Ramos (cell line): ENCODE measurements around the gene FOXO1.

Source experiments
- in situ Hi-C: fragments of 300-500 bp; cut with MboI; formaldehyde crosslinking; loops from one replicate; pipeline ENCODE4 v1.14.3; 2022; ENCODE audit warnings: low sequenced_read_pairs; ENCODE audit not compliant: unreplicated experiment

FOXO1 gene

DNA sequence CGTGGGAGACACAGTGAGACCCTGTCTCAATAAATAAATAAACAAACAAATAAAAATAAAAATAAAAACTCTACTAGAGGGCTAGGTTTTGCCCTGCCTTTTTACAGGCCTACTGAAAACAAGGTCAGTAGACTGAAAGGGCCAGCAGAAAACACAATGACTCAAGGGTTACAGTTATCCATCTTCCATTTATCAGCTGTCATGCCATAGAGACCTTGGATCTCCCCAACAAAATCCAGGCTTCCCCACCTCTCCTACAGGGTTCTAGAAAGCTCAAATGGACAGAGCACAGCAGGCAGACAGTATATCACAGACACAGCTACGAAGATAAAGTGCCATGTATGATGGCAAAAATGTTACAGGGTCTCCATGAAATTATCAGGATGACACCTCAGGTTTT lies 54.4 kb downstream of the FOXO1 start:
- in situ Hi-C loops = no loop called here

DNA sequence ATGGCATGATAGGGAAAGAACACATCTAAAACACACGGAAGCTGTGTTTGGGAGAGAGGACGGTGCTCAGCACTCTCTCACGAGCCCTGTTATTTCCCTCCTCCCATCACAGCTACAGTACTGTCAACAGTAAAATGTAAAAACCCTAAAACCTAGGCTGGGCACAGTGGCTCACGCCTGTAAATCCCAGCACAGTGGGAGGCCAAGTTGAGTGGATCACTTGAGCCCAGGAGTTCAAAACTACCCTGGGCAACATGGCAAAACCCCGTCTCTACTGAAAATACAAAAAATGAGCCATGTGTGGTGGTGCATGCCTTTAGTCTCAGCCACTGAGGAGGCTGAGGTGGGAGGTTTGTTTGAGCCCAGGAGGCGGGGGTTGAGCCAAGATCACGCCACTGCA lies 54.8 kb downstream of the FOXO1 start:
- in situ Hi-C loops = no loop called here

DNA sequence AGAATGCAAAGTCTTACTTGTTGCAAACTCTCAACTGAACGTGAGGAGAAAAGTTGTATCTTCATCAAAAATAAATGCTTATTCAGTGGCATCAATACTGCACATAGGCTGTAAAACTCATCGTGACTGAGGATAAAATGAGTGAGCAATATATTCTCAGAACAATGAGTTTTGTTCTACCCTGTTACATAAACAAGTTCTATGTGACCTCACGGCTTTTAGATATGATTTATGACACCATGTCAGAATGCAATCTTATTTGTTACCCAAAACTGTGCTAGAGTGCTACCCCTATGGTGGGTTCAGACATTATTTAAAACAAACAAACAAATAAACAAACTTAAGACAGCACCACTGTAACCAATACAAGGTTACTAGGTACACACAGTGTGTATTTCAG lies 55.4 kb downstream of the FOXO1 start:
- in situ Hi-C loops = no loop called here

DNA sequence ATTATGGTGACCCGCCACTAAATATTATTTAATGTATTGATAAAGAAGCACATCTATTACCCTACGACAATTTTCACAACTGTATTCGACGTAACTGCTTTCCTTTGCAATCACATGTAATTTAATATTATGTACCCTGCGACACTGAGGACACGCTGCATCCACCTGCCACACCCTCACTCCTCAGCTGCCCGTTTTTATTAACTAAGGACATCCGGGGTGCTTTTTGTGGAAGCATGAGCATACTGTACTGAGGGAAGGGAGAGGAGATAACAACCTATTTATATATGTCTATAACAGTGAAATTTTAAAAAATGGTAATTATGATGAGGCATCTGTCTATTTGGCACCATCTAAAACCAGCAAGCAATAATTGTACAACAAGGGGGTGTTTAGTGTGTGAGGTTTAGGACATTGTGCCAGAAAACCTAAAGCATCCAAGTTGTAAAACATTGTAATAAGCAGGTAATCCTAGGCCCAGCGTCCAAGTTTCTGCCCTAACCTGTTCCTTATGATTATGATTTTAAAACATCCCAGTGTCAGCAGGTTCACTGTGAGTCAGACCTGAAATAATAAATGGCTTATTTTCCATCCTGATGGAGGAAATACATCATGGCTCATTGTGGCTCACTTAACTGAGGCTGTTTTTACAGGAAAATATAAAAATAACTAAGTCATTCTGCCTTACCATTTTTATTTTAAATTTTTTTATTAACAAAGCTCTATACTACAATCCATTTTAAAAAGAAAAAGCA lies 56.3 kb downstream of the FOXO1 start:
- in situ Hi-C loops = no loop called here

DNA sequence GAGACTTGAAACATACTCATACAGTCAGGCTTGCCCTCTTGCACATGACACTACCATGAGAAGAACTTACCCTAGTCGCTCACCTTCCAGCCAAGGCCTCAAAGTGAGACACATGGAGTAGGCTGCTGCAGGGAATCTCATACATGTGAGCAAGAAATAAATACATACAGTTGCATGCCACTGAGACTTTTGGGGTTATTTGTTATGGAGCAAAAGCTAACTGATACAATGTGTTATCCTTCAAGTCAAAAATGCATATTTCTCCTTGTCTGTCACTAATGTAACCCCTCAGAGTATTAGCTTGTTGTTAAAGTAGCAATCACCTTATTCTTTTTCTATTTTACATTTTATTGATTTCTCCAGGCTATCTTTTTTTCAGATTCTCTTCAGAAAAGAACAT lies 58.1 kb downstream of the FOXO1 start:
- in situ Hi-C loops = no loop called here

DNA sequence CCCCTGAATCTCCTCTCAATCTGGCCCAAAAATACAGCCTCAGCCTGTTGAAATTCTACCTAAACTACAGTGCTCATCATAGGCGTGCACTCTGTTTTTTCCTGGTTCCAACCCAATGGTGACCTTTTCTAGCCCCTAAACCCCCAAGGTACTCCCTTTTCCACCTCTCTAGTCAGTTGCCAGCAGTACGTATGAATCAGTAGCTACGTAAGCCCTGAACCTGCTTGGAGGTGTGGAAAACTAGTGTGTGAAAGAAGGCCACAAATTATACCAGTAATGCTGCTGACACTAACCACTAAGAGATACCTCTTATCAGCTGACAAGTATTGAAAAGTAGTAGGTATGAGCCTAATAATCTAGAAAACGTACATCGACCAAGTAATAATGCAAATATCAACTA lies 60.9 kb downstream of the FOXO1 start:
- in situ Hi-C loops = no loop called here

DNA sequence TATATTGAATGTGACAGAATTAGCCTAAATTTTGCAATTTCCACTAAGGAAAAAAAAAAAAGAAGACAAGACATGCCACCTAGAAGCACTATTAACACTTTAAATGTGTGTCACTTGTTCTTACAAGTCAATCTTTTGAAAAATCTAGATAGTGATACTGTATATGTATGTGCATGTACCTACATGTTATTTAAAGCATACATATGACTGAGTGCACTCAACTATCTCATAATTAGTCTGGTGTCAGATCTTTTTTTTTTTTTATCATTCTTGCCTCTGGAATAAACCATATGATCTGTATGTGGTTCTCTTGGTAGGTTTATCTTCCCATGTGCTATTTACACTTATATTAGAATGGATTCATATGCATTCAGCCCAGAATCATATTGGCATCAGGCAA lies 62.3 kb downstream of the FOXO1 start:
- in situ Hi-C loops = no loop called here

DNA sequence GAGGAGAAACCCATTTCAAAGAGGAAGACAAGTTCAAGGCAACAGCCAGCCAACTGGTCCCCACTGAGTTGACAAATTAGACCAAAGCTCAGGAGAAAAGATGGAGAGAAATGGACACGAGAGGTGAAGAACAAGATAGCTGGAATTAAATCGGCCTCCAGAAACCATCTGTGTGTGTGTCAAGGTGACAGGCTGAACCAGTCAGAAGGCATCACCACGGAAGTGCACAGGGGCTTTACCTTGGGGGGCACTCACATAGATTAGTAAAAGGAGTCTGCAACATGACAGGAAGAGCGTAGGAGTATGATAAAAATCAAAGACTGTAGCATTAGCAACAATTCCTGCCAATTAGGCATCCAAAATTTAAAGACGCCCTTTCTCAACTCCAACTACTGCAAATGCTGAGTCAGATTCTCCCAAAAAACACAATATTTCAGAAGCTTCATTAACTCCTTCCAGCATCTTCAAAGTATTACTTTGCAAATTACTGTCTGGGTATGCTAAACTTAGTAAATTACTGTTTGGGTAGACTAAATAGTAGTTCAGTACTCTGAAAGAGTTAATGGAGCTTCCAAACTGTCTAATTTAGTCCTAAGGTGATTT lies 66.2 kb downstream of the FOXO1 start:
- in situ Hi-C loops = no loop called here

DNA sequence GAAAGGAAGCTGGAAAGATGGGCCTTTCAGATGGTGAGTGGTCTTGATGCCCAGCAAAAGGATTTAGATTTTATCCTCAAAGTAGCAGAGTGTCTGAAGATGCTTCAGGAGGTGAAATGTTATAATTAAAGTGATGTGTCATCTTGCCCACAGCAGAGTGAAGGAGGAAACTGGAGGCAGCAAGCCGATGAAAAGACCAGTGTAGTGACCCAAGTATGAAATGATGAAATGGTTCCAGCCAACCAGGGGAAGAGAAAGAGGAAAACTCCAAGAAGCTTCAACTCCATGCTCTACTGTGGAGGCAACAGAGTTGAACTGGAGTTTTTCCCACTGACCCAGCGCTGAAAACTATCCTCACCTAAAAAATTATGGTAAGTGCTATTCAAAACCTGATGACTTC lies 66.7 kb downstream of the FOXO1 start:
- in situ Hi-C loops = no loop called here

DNA sequence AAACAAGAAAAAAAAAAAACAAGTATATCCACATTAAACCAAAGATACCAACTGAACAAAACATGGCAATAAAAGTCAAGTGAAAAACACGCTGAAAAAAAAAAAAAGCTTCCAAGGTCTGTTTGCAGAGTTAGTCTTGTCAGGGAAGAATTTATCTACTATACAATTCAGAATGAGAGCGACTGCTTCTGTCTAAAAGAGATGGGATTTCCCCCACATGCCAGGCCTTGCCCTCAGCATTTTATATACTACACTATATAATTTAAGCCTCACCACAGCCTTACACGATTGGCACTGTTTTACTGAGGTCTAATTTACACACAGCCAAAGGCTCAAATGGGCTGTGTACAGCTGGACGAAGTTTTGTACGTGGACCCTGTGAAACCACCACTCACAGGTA lies 67.3 kb downstream of the FOXO1 start:
- in situ Hi-C loops = no loop called here

DNA sequence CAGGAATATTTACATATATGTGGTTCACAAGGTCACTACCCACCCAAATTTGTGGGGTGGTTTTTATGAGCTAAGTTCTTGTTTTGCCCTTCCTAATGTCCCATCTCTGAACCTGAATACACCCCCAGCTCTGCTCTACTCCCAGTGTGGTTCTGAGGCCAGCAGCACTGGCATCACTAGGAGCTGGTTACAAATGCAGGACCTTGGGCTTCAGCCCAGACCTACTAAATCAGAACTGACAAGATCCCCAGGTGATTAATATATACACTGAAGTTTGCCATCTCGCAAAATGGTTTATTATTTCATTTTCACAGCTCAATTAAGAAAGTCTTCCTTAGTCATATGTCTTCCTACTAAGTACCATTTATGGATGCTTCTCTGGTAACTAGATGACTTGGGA lies 67.9 kb downstream of the FOXO1 start:
- in situ Hi-C loops = no loop called here

DNA sequence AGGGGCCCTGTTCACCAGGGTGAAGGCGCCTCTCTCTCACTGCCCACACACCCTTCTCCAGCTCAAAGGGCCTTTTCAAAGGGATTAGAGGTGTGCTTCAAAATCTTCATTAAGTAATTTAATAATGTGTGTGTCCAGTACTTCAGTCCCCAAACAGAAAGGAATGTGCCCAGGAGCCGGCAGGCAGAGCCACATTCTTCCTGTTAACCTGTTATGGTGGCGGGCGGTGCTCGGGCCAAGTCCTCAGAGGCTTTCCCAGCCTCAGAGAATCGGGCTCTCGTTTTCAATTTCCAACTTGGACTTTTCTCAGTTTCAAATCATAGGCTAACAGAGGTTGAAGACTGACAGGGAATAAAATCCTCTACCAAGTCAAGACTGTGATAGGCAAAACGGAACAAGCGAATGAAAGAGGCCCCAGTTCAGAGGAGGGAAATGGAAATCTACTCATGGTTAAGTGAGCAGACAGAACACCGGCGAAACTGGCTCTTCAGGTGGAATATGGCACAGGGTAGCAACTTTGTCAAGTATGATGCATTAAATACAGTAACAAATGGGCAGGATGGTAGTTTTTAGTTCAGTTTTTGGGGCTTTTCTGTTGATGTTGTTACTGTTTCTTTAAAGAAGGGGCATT lies 68.6 kb downstream of the FOXO1 start:
- in situ Hi-C loops = no loop called here

DNA sequence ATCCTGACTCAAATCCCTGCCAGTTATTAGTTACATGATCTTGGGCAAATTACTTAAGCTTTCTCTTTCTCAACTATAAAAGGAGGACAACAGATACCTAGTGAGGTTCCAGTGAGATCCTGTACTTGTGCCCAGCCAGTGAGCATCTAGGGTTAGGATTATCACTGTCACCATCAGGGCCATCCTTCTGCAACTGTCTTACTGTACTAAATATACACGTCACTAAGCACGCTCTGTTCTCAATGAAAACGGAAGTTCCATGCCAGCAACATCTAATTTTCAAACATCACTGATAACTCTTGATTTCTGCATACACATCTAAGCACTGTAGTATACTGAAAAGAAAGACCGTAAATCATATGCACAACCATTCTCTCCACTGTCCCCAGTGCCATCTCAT lies 70.0 kb downstream of the FOXO1 start:
- in situ Hi-C loops = no loop called here

DNA sequence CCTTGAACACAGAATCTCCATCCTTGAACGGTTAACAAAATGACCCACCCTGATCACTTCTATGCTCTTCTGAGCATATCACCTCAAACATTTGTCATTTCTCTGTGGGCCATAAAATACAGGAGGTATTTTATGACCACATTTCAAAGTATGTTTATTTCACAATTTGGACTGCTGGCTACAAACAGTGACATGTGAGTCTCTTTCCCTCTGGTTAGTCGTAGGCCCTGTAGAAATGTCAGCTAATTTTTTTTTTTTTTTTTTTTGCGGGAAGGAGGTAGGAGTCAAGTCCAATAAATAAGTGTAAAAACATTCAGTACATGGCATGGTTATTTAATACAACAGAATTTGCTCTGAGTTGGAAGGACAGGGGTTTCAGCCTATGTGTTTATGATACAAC lies 70.7 kb downstream of the FOXO1 start:
- in situ Hi-C loops = no loop called here

DNA sequence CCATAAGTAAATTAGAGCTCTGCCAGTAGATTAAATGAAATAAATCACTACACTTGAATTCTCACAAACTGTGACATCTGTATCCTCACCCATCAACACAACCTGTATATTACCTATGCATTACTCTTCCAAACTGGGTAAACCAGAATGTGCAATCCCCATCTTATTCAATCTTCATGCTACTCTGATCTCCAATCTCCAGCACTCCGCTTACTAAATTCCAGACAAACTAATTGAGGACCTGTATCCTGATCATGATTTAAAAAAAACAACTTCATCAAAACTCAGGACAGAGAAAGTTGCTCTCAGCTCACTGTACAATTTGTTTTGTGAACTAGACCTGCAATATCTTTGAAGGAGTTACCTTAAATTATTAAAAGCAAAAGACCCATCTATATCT lies 74.4 kb downstream of the FOXO1 start:
- in situ Hi-C loops = no loop called here

DNA sequence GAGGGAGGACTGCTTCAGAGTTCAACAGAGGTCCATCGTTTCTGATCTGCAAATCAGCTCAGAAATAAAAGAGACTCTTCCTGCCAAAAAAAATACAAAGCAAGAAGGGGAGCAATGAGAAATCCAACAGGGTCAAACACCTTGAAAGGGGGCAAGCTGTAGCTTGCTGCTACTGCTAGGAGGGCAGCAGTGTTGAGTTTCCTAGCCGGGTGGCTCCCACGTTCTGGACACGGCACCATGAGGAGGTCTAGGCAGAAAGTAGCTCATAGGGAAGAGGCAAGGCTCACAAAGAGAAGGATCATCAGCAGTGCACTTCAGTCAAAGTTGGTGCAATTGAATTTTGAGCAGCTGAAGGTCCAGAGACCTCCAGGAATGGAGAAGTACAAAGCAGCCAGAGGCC lies 75.3 kb downstream of the FOXO1 start:
- in situ Hi-C loops = no loop called here

DNA sequence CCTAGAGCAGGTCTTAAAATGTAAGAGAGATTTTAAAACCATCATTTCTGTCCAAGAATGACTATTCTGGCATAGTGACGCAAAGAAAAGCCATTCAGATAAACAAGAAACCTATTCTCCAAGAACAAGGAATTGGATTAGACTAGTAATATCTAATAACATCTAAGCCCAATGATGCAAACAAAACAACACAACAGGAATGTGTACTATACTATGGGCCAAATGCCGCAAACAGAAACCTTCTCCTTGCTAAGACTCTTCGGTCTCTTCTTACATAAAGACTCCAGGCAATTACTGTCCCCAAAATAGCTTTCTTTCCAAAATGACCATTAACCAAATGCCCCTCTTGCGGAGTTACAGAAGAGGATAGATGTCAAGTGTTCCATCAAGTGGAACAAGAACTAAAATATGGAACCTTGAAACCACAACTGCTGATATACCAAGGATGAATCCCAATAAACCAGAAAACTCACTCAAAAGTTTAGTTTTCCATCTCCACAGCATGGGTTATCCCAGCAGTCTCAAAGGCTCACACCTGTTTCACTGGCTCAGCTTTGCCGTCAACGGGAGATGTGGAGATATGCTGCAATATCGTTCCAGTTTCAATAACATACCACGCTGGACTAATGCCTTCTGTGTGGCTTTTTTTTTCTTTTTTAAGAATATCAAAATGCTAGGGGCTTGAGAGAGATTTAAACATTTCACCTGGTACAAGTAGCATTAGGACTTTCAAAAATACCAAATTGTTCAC lies 76.2 kb downstream of the FOXO1 start:
- in situ Hi-C loops = no loop called here

DNA sequence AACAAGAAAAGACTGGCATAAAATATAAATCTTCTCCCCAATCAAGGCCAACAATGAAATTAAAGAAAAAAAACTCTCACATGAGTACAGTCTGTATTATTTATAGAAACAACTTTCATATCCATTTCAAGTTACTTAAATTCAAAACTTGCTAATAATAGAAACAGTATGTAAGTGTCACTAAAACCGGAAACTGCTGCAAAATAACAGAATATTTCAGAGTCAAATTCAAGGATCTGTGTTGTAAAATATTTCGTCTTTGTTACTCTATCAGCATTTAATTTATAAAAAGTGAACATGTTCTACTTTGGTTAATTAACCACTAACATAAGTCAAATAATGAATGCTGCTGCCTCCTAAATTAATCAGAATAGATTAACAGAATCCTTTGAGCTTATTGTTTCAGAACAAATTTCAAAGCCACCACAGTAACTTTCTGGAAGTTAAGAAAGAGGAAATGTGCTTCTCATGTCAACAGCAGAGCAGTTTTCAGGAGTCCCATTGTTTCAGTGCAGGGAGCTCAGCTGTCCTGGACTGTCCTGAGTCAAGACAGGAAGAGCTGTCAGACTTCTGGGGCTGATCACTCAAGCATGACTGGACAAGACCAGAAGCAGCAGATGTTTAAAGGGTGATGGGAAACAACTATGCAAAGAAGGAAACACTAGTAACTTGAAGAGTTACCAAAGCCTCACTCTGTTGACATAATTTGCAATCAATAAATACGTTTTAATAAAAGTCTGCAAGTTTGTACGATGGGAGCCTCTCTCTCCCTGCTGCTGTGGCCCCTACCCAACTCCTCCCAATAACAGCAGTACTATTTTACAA lies 76.9 kb downstream of the FOXO1 start:
- in situ Hi-C loops = no loop called here

DNA sequence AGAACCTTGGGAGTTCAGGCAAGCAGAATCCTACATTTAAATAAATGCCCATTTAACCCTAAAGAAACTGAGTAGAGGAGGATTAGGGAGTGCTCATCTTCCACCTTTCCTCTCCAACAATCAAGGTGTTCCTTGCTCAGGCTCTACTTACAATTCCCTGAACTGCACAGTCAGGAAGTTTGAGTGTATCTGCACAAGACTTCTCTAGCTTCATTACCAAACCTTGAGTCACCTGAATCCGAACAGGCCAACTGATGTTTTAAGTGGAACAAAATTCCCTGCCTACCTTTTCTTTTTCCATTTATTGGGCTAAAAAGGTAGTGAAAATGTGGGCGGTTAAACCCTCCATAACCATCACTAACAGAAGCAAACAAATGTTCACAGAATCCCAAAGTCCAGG lies 78.3 kb downstream of the FOXO1 start:
- in situ Hi-C loops = no loop called here

DNA sequence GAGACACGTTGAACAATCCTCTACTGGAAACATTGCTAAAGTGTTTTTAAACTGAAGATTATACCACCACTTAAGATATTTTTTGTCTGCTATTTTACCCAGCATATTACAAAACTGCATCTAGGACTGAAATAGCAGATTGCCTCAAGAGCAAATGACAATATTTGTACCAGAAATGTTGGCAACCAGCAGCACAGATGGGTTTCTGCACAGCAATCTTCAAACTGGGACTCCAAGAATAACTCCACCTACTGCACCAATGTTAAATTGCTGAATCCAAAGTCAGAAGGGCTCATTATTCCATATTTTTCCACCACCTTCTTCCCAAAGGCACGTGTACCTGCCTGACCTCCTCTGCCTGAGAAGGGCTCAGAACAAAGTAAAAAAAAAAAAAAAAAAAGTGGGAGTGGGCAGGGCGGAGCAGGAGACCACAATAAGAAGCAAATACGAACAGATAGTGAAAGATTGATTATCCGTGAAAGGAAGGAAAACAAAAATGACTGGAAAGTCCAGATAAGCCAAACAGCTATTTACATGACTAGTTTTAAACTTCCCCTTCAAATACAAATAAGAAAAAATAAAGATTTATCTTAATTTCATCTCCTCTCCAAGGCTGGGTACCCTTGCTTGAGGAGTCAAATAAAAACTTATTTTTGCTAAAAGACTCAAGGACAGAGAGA lies 79.4 kb downstream of the FOXO1 start:
- in situ Hi-C loops = no loop called here
